ENCODE data around the gene HIRA.

HIRA gene

GRCh38 chr22:19419464-19420178, 11.9 kb downstream of the HIRA start:
- peak overlapping the region; percentile 97 for H3K27ac ChIP-seq (ENCODE audit: low read length)

GRCh38 chr22:19419086-19419463, 12.5 kb downstream of the HIRA start:
- ATAC-seq (ENCODE audit: insufficient read depth, low read depth) = peak; percentile 34
- Histone ChIP-seq H3K4me3 (ENCODE audit: low read depth in 1 of 2, low read length in 2 of 2) (peak overlapping the region in 1 of 2 experiments; percentile 29; a peak in 1 of 4 replicates), H3K27me3 (ENCODE audit: insufficient read depth, low read length, poor library complexity) (no peaks in the 10 kb centered on the region), H3K4me2 (ENCODE audit: insufficient read depth, low read length) (peak overlapping the region; percentile 55), H3K27ac (ENCODE audit: low read length) (peak overlapping the region; percentile 97), H3K9ac (ENCODE audit: low read depth, low read length) (peak overlapping the region; percentile 51), H3K79me2 (ENCODE audit: insufficient read depth, low read length) (peaks cover 92% of the 10 kb centered on the region), H3K4me1 (ENCODE audit: insufficient read depth, low read length) (peaks cover 69% of the 10 kb centered on the region), H4K20me1 (ENCODE audit: insufficient read depth, low read length) (peaks cover 11% of the 10 kb centered on the region; the same call in 1 of the 2 replicates), H2AFZ (ENCODE audit: low read depth, low read length) (peak overlapping the region; percentile 48; the same call in 1 of the 2 replicates), H3K9me3 (ENCODE audit: insufficient read depth, low read length, severe bottlenecking) (no peaks in the 10 kb centered on the region), H3K36me3 (ENCODE audit: insufficient read depth, low read length) (peaks cover 24% of the 10 kb centered on the region)
- TF ChIP-seq EZH2 (IDR thresholded peaks at IDR 0.05; ENCODE audit: borderline replicate concordance, low read depth, low read length, severe bottlenecking) (no peak), CTCF (IDR thresholded peaks at IDR 0.05; ENCODE audit: borderline replicate concordance, extremely low read depth, low read length, poor library complexity, severe bottlenecking) (no peak)
- peak; percentile 58 for DNase-seq

More at GRCh38 chr22:19419464-19420178, 11.9 kb downstream of the HIRA start:
- DNase-seq (peak; percentile 88), ATAC-seq (ENCODE audit: insufficient read depth, low read depth) (peak; percentile 90)
- peaks cover 26% of the 10 kb centered on the region for H3K36me3 ChIP-seq (ENCODE audit: insufficient read depth, low read length)
- H3K9me3 ChIP-seq (ENCODE audit: insufficient read depth, low read length, severe bottlenecking) = no peaks in the 10 kb centered on the region
- peaks cover 75% of the 10 kb centered on the region for H3K4me1 ChIP-seq (ENCODE audit: insufficient read depth, low read length)
- H2AFZ ChIP-seq (ENCODE audit: low read depth, low read length) = no peak overlapping the region; the same call in 1 of the 2 replicates
- H3K79me2 ChIP-seq (ENCODE audit: insufficient read depth, low read length) = peaks cover 92% of the 10 kb centered on the region
- peak; percentile 7 for TF ChIP-seq CTCF (IDR thresholded peaks at IDR 0.05; ENCODE audit: borderline replicate concordance, extremely low read depth, low read length, poor library complexity, severe bottlenecking)
- no peak for TF ChIP-seq EZH2 (IDR thresholded peaks at IDR 0.05; ENCODE audit: borderline replicate concordance, low read depth, low read length, severe bottlenecking)
- peak overlapping the region; percentile 51 for H3K9ac ChIP-seq (ENCODE audit: low read depth, low read length)
- peak overlapping the region; percentile 55 for H3K4me2 ChIP-seq (ENCODE audit: insufficient read depth, low read length)
- H3K27me3 ChIP-seq (ENCODE audit: insufficient read depth, low read length, poor library complexity) = no peaks in the 10 kb centered on the region
- peaks cover 9% of the 10 kb centered on the region; the same call in 1 of the 2 replicates for H4K20me1 ChIP-seq (ENCODE audit: insufficient read depth, low read length)
- H3K4me3 ChIP-seq (ENCODE audit: low read depth in 1 of 2, low read length in 2 of 2) = peak overlapping the region in 1 of 2 experiments; percentile 44; a peak in 2 of 4 replicates

- no peak for DNase-seq
- Histone ChIP-seq H3K79me2 (ENCODE audit: insufficient read depth, low read length) (peaks cover 91% of the 10 kb centered on the region), H3K9me3 (ENCODE audit: insufficient read depth, low read length, severe bottlenecking) (no peaks in the 10 kb centered on the region), H3K4me2 (ENCODE audit: insufficient read depth, low read length) (no peak overlapping the region), H4K20me1 (ENCODE audit: insufficient read depth, low read length) (peaks cover 40% of the 10 kb centered on the region), H3K36me3 (ENCODE audit: insufficient read depth, low read length) (peaks cover 64% of the 10 kb centered on the region), H3K9ac (ENCODE audit: low read depth, low read length) (no peak overlapping the region; the same call in 1 of the 2 replicates), H3K4me3 (ENCODE audit: low read depth in 1 of 2, low read length in 2 of 2) (no peak overlapping the region), H3K27ac (ENCODE audit: low read length) (peak overlapping the region; percentile 24), H3K4me1 (ENCODE audit: insufficient read depth, low read length) (peaks cover 8% of the 10 kb centered on the region), H2AFZ (ENCODE audit: low read depth, low read length) (no peak overlapping the region), H3K27me3 (ENCODE audit: insufficient read depth, low read length, poor library complexity) (no peaks in the 10 kb centered on the region)
- no peak for ATAC-seq (ENCODE audit: insufficient read depth, low read depth)
- TF ChIP-seq CTCF (IDR thresholded peaks at IDR 0.05; ENCODE audit: borderline replicate concordance, extremely low read depth, low read length, poor library complexity, severe bottlenecking) = no peak
- TF ChIP-seq EZH2 (IDR thresholded peaks at IDR 0.05; ENCODE audit: borderline replicate concordance, low read depth, low read length, severe bottlenecking) = no peak
Observed at GRCh38 chr22:19412923-19413322, 18.6 kb downstream of the HIRA start.

Data from DND-41 (cell line).